K562 treated with DMSO at 1 percent for 12 hours (cell line): ENCODE results near the gene FREY1. TPM values are rescaled to one million over a fixed set of nuclear protein-coding genes. Genes with fewer than 3 reads are reported as not detected.

Source experiments
- total RNA-seq: library from RNA; unstranded; fragments of 300-600 nt; gene quantifications from 2 replicates; pipeline ENCODE4 v1.2.3, GENCODE V29; 2022; ENCODE audit not compliant: insufficient read depth

The FREY1 gene, protein sequence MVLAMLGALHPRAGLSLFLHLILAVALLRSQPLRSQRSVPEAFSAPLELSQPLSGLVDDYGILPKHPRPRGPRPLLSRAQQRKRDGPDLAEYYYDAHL
- not detected in 2 replicates for total RNA-seq

GRCh38 chr11:45906965-45907611, at the start of gene FREY1:
TSS of gene FREY1 (minus strand) at chr11:45907271. CDS start at chr11:45907245, 26 bp downstream.

GRCh38 chr11:45922425-45923082, 15.5 kb upstream of the FREY1 start, which contains the start of gene LARGE2:
TSS of gene LARGE2 (plus strand) at chr11:45922656. CDS start at chr11:45922883, 227 bp downstream.

DNA sequence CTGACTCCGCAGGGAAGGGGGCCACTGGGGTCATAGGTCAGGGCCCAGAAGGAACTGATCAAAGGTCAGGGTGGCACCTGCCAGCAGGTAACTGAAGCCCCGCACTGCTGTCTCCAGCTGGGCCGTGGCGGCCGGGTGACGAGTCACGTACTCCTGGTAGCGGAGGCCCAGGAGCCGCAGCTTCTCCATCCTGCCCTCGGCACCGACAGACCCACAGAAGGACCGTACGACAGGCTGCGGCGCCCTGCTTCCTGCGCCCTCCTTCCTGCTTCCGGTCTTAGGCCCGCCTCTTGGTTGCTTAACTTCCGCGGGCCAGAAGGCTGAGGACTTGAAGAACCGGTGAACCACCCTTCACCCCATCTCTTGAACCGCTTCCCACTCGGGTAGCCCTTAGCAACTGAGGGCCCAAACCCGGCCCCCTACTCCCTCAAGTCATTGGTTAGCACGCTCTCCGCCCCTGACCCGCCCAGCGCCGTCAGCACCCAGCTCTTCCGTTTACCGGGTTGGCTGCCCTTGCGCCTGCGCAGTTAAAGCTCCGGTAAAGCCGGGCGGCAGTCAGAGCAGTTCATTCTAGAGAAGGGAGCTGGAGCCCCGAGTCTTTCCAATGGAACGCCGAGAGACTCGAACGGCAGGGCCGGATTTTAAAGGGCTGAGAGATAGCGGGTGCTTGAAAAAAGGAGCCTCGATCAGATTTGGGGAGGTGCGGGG, 10.7 kb upstream of the FREY1 start, which contains the start of gene PEX16:
Gene PEX16 (minus strand): TSS at position 255 of the 708 bp plus-strand sequence. CDS start 66 bp downstream, at position 189.

DNA sequence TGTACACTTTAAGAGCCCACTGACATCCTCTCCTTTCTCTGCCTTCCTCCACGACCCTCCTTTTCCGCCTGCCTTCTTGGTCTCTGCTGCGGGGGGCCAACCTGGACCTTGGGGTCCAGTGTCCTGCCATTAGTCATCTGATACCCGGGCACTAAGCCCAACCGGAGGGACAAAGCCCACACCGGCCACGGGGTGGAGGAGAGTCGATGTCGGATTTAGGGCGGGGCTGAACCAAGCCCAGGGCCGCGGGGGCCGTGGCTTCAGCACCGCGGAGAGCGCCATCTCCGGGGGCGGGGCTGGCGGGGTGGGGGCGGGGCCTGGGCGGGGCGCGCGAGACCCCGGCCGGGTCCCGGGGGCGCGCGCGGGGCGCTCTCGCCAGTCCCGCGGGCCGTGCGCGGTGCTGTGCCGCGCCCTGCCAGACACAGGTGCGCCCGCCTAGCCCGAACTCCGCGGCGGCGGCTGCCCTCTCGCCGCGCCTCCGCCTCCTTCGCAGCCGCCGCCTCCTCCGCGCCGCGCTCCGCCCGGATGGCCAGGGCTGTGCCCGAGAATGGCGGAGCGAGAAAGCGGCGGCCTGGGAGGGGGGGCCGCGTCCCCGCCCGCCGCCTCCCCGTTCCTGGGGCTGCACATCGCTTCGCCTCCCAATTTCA, 21.7 kb downstream of the FREY1 start, which contains the start of gene MAPK8IP1:
Gene MAPK8IP1 (plus strand): TSS at position 378 of the 647 bp plus-strand sequence. CDS start 170 bp downstream, at position 548.

Other genes starting within 250 kb of the FREY1 start
- gene CHST1, start 241.6 kb downstream of the FREY1 start, total RNA-seq: not detected in 2 replicates
- 7.3 and 15.9 TPM in 2 replicates for gene SLC35C1, start 102.1 kb downstream of the FREY1 start, total RNA-seq
- gene CRY2, start 59.8 kb downstream of the FREY1 start, total RNA-seq: 7.2 and 20.0 TPM in 2 replicates
- gene MAPK8IP1, start 21.6 kb downstream of the FREY1 start, total RNA-seq: 4.2 and 5.8 TPM in 2 replicates
- gene PEX16, start 10.6 kb upstream of the FREY1 start, total RNA-seq: 31.6 and 39.4 TPM in 2 replicates
- gene LARGE2, start 15.4 kb upstream of the FREY1 start, total RNA-seq: 4.0 and 5.0 TPM in 2 replicates
- 9.1 and 27.2 TPM in 2 replicates for gene PHF21A, start 214.2 kb upstream of the FREY1 start, total RNA-seq